Measurements from ENCODE around the gene CCDC146.

Gene CCDC146

DNA sequence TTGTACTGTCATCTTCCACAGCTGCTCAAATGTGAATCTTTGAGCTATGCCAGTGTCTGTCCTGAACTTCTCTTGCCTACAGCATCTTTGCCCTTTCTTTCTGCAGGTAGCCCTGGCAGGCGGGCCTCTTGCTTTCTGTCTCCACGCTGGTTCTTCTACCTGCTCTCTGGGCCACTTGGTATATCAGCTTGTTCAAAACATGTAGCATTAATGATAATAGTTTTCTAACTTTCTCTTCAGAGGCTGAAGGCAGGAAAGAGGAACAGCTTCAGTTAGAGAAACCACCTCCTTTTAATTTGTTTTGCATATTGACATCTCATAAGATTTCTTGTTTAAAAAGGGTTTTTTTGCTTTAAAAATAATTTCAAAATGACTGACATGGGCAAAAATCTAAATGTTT lies 78.1 kb downstream of the CCDC146 start:
- no peak for DNase-seq (ENCODE audit: low spot score)
- TF ChIP-seq, protein P1, sequence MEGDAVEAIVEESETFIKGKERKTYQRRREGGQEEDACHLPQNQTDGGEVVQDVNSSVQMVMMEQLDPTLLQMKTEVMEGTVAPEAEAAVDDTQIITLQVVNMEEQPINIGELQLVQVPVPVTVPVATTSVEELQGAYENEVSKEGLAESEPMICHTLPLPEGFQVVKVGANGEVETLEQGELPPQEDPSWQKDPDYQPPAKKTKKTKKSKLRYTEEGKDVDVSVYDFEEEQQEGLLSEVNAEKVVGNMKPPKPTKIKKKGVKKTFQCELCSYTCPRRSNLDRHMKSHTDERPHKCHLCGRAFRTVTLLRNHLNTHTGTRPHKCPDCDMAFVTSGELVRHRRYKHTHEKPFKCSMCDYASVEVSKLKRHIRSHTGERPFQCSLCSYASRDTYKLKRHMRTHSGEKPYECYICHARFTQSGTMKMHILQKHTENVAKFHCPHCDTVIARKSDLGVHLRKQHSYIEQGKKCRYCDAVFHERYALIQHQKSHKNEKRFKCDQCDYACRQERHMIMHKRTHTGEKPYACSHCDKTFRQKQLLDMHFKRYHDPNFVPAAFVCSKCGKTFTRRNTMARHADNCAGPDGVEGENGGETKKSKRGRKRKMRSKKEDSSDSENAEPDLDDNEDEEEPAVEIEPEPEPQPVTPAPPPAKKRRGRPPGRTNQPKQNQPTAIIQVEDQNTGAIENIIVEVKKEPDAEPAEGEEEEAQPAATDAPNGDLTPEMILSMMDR (IDR thresholded peaks at IDR 0.05; ENCODE audit: extremely low read depth, insufficient read depth, missing control alignments) = no peak
- in situ Hi-C loops (cut with MboI; ENCODE audit: low pct_unique_long_range_greater_than_20kb, low sequenced_read_pairs, unreplicated experiment) = no loop called here

DNA sequence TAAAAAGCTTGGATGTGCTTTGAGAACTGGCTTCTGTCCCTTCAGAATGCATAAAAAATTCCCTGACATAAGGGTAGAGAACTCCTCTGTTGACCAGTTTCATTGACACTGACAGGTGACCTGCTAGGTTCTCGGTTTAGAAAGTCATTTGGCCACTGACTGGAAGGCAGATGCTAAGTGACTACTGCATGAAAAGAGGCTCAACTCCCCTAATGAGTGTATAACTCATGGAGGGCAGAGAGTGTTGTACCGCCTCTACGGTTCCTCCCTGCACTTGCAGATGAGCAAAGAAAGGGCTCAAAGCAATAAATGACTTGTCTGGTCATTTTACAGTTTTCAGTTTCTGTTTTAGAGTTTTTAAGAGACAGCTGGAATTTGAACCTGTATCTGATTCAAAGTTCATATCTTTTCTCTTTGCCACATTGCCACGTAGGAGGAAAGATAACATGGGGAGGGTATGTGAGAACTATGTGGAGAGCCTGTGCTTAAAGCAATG lies 80.1 kb downstream of the CCDC146 start:
- TF ChIP-seq, protein P1 (IDR thresholded peaks at IDR 0.05; ENCODE audit: extremely low read depth, insufficient read depth, missing control alignments) = no peak
- peak; percentile 68 for DNase-seq (ENCODE audit: low spot score)
- in situ Hi-C loops (cut with MboI; ENCODE audit: low pct_unique_long_range_greater_than_20kb, low sequenced_read_pairs, unreplicated experiment) = no loop called here

DNA sequence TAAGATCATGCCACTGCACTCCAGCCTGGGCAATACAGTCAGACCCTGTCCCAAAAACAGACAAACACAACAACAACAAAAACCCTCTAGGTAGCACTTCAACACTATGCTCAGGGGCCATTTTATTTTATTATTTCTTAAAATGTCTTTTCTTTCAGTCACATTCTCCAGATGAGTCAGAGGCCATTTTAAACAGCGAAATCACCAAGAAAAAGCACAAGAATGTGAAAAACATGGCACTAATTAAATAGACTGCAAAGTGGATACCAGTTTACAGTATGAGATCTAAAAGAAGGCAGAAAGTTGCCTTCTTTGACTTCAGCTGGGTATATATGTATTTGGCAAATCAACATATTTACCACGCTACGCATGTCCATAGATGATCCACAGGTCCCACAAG lies 83.3 kb downstream of the CCDC146 start:
- in situ Hi-C loops (cut with MboI; ENCODE audit: low pct_unique_long_range_greater_than_20kb, low sequenced_read_pairs, unreplicated experiment) = no loop called here
- TF ChIP-seq, protein P1 (IDR thresholded peaks at IDR 0.05; ENCODE audit: extremely low read depth, insufficient read depth, missing control alignments) = no peak
- no peak for DNase-seq (ENCODE audit: low spot score)

DNA sequence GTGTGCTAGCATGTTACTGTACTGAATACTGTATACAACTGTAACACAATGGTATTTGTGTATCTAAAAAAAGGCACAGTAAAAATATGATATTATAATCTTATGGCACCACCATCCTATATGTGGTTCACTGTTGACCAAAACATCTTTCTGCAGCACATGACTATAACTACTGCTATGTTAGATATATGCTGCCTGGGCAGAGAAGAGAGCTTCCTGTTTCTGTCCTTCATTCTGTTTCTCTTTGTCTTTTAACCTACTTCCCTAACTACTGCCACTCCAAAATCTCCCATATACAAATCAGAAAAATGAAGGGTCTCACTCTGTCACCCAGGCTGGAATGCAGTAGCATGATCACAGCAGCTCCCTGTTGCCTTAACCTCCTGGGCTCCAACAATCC lies 86.0 kb downstream of the CCDC146 start:
- in situ Hi-C loops (cut with MboI; ENCODE audit: low pct_unique_long_range_greater_than_20kb, low sequenced_read_pairs, unreplicated experiment) = no loop called here
- TF ChIP-seq, protein P1 (IDR thresholded peaks at IDR 0.05; ENCODE audit: extremely low read depth, insufficient read depth, missing control alignments) = no peak
- DNase-seq (ENCODE audit: low spot score) = no peak

DNA sequence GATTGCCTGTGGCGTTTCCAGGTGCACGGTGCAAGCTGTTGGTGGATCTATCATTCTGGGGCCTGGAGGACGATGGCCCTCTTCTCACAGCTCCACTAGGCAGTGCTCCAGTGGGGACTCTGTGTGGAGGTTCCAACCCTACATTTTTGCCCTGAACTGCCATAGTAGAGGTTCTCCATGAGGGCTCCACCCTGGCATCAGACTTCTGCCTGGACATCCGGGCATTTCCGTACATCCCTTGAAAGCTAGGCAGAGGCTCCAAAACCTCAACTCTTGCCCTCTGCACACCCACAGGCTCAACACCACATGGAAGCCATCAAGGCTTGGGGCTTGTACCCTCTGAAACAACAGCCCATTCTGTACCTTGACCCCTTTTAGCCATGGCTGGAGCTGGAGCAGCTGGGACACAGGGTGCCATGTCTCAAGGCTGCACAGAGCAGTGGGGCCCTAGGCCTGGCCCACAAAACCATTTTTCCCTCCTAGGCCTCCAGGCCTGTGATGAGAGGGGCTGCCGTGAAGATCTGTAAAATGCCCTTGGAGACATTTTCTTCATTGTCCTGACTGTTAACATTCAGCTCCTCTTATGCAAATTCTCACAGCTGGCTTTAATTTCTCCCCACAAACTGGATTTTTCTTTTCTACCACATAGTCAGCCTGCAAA lies 87.2 kb downstream of the CCDC146 start:
- in situ Hi-C loops (cut with MboI; ENCODE audit: low pct_unique_long_range_greater_than_20kb, low sequenced_read_pairs, unreplicated experiment) = no loop called here
- TF ChIP-seq, protein P1 (IDR thresholded peaks at IDR 0.05; ENCODE audit: extremely low read depth, insufficient read depth, missing control alignments) = no peak
- DNase-seq (ENCODE audit: low spot score) = no peak

DNA sequence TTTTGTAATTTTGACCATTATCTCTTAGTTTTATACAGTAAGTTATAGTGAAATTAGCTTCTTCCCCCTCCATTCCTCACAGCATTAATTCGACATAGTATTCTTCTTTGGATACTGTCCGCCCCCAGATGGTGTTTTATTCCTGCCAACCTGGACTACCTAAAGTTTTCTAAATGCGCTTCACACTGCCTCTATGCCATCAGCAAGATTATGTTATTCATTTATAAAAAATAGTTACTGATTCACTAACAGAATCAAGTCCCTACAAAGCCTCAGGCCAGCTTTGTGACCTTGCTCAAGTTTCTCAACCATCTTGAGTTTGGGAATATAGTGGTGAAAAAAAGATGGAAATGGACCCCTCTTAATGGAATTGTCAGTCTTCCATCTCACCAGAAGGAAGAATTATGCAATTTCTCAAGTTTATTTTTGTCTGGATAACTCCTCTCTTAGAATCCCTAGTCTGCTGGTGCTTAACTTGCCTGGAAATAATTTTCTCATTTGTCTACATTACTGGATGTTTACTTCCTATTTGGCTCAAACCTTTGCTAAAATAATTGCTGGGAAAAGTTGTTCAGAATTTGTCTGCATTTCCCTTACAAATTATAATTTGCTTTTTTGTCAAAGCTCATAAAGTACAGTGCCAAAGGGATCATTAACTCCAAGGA lies 93.9 kb downstream of the CCDC146 start:
- DNase-seq (ENCODE audit: low spot score) = no peak
- TF ChIP-seq, protein P1 (IDR thresholded peaks at IDR 0.05; ENCODE audit: extremely low read depth, insufficient read depth, missing control alignments) = no peak
- in situ Hi-C loops (cut with MboI; ENCODE audit: low pct_unique_long_range_greater_than_20kb, low sequenced_read_pairs, unreplicated experiment) = no loop called here

All from GM13977 (cell line).